ENCODE results near the gene PRR19. TPM values are rescaled to one million over a fixed set of nuclear protein-coding genes. Genes with fewer than 3 reads are reported as not detected.

Gene PRR19
- total and polyA plus RNA-seq, 10 of the 15 experiments (the other 5 are each of a cell fraction or from before 2014, with no cell fraction given): 0.09 to 1.7 (median 0.73) TPM; not detected in 1

DNA sequence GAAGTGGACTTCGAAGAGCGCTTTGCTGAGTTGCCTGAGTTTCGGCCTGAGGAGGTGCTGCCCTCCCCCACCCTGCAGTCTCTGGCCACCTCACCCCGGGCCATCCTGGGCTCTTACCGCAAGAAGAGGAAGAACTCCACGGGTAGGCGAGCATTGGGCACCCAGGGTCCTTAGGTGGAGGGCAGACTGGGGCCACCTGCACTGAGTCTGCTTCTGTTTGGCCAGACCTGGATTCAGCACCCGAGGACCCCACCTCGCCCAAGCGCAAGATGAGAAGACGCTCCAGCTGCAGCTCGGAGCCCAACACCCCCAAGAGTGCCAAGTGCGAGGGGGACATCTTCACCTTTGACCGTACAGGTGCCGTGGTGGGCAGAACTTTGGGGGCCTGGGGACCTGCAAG is 8.0 kb upstream of the PRR19 start (continued):
- no peak for TF ChIP-seq SREBF1 (IDR thresholded peaks at IDR 0.05; ENCODE audit: low read length)

DNA sequence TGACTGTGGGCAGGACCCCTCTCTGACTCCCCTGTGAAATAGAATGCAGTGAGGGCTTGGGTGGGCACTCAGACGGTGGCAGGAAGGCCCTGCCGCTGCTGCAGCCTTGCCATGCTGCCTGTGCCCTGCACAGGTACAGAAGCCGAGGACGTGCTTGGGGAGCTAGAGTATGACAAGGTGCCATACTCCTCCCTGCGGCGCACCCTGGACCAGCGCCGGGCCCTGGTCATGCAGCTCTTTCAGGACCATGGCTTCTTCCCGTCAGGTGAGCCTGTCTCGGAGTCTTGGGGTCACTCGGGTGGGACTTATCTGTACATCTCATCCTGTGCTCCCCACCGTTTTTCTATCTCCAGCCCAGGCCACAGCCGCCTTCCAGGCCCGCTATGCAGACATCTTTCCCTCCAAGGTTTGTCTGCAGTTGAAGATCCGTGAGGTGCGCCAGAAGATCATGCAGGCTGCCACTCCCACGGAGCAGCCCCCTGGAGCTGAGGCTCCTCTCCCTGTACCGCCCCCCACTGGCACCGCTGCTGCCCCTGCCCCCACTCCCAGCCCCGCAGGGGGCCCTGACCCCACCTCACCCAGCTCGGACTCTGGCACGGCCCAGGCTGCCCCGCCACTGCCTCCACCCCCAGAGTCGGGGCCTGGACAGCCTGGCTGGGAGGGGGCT is 7.3 kb upstream of the PRR19 start:
- no peak overlapping the region for H3K4me3 ChIP-seq
- ChIA-PET SMC1A (ENCODE audit: uncharacterized antibody, unreplicated experiment) (interaction anchor here (0.6 to 1.3 kb wide), 3 partner anchors 33 to 186 kb away, joined by 3 to 5 read pairs (median 3); no protein-coding TSS in a partner anchor), POLR2A (no interaction called here), RAD21 (ENCODE audit: unreplicated experiment) (no interaction called here), CTCF (interaction anchor here (1.3 to 3.2 kb wide), 2 partner anchors 50 to 165 kb away, joined by 3 to 25 read pairs; no protein-coding TSS in a partner anchor)
- H3K27ac ChIP-seq (ENCODE audit: control insufficient read depth, insufficient read depth): no peak overlapping the region
- FAIRE-seq: no peak
- ATAC-seq: no peak
- no peaks in the 10 kb centered on the region for H4K20me1 ChIP-seq (ENCODE audit: control insufficient read depth, insufficient read depth)
- H3K4me1 ChIP-seq (ENCODE audit: control insufficient read depth, insufficient read depth, low read length): no peaks in the 10 kb centered on the region; the same call in 1 of the 2 replicates
- no peak for DNase-seq (ENCODE audit: low read depth, low spot score)
- WGBS (ENCODE audit: insufficient coverage, insufficient replicate concordance, low lambda C conversion rate, missing lambda C conversion rate): 88% methylated on average over 19 of the region's 24 CpGs
- in situ Hi-C loops (cut with MboI): no loop called here
- H3K4me2 ChIP-seq (ENCODE audit: control insufficient read depth, insufficient read depth): no peak overlapping the region
- H3K9me3 ChIP-seq (replicated peaks; ENCODE audit: control insufficient read depth, insufficient read depth, low read length): no peaks in the 10 kb centered on the region
- no peaks in the 10 kb centered on the region for H3K79me2 ChIP-seq (ENCODE audit: control insufficient read depth, insufficient read depth, low read length)
- no peaks in the 10 kb centered on the region for H3K27me3 ChIP-seq (replicated peaks in 1 of 2; ENCODE audit: control insufficient read depth in 2 of 2, insufficient read depth in 2 of 2, low read length in 1 of 2)
- no peak overlapping the region for H3K9ac ChIP-seq (ENCODE audit: control insufficient read depth, insufficient read depth, low read length)
- H2AFZ ChIP-seq (ENCODE audit: control insufficient read depth, low read depth, low read length): no peak overlapping the region
- intact Hi-C loops (cut with micrococcal nuclease; ENCODE audit: unreplicated experiment): loop anchor here (5.0 kb wide), 1 partner anchor 162 kb away; the partner anchor contains the start of gene POU2F2
- H3K36me3 ChIP-seq (ENCODE audit: control insufficient read depth in 2 of 2, insufficient read depth in 2 of 2, low read length in 1 of 2): peaks cover 16 to 20% of the 10 kb centered on the region in 2 experiments; a peak in 3 of 4 replicates
- TF ChIP-seq, protein P1, sequence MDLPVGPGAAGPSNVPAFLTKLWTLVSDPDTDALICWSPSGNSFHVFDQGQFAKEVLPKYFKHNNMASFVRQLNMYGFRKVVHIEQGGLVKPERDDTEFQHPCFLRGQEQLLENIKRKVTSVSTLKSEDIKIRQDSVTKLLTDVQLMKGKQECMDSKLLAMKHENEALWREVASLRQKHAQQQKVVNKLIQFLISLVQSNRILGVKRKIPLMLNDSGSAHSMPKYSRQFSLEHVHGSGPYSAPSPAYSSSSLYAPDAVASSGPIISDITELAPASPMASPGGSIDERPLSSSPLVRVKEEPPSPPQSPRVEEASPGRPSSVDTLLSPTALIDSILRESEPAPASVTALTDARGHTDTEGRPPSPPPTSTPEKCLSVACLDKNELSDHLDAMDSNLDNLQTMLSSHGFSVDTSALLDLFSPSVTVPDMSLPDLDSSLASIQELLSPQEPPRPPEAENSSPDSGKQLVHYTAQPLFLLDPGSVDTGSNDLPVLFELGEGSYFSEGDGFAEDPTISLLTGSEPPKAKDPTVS (IDR thresholded peaks at IDR 0.05; ENCODE audit: low read depth, low read length): no peak
- TF ChIP-seq, protein P2, sequence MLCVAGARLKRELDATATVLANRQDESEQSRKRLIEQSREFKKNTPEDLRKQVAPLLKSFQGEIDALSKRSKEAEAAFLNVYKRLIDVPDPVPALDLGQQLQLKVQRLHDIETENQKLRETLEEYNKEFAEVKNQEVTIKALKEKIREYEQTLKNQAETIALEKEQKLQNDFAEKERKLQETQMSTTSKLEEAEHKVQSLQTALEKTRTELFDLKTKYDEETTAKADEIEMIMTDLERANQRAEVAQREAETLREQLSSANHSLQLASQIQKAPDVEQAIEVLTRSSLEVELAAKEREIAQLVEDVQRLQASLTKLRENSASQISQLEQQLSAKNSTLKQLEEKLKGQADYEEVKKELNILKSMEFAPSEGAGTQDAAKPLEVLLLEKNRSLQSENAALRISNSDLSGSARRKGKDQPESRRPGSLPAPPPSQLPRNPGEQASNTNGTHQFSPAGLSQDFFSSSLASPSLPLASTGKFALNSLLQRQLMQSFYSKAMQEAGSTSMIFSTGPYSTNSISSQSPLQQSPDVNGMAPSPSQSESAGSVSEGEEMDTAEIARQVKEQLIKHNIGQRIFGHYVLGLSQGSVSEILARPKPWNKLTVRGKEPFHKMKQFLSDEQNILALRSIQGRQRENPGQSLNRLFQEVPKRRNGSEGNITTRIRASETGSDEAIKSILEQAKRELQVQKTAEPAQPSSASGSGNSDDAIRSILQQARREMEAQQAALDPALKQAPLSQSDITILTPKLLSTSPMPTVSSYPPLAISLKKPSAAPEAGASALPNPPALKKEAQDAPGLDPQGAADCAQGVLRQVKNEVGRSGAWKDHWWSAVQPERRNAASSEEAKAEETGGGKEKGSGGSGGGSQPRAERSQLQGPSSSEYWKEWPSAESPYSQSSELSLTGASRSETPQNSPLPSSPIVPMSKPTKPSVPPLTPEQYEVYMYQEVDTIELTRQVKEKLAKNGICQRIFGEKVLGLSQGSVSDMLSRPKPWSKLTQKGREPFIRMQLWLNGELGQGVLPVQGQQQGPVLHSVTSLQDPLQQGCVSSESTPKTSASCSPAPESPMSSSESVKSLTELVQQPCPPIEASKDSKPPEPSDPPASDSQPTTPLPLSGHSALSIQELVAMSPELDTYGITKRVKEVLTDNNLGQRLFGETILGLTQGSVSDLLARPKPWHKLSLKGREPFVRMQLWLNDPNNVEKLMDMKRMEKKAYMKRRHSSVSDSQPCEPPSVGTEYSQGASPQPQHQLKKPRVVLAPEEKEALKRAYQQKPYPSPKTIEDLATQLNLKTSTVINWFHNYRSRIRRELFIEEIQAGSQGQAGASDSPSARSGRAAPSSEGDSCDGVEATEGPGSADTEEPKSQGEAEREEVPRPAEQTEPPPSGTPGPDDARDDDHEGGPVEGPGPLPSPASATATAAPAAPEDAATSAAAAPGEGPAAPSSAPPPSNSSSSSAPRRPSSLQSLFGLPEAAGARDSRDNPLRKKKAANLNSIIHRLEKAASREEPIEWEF (IDR thresholded peaks at IDR 0.05; ENCODE audit: insufficient replicate concordance, low read depth, low read length): no peak
- BruUV-seq (replicated peaks): no TSS peak

All from GM12878 (cell line).